Measurements from ENCODE around the gene RPF1.

RPF1 gene

GRCh38 chr1:84450910-84451309, 28.2 kb upstream of the RPF1 start:
- DNase-seq (ENCODE audit: extremely low spot score), result no peak
- ChIA-PET CTCF (no interaction called here), POLR2A (no interaction called here)
- TF ChIP-seq L3MBTL2 (conservative IDR thresholded peaks at IDR 0.05) (no peak), HDGF (IDR thresholded peaks at IDR 0.05; ENCODE audit: borderline replicate concordance) (no peak), ELF4 (IDR thresholded peaks at IDR 0.05) (no peak)
- TF ChIP-seq, protein P1, sequence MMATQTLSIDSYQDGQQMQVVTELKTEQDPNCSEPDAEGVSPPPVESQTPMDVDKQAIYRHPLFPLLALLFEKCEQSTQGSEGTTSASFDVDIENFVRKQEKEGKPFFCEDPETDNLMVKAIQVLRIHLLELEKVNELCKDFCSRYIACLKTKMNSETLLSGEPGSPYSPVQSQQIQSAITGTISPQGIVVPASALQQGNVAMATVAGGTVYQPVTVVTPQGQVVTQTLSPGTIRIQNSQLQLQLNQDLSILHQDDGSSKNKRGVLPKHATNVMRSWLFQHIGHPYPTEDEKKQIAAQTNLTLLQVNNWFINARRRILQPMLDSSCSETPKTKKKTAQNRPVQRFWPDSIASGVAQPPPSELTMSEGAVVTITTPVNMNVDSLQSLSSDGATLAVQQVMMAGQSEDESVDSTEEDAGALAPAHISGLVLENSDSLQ (IDR thresholded peaks at IDR 0.05), result no peak

- POLR2A ChIA-PET, result no interaction called here
- no peak for DNase-seq (ENCODE audit: extremely low spot score)
- CTCF ChIA-PET, result no interaction called here
- TF ChIP-seq NFRKB (IDR thresholded peaks at IDR 0.05) (no peak), CTBP1 (IDR thresholded peaks at IDR 0.05; ENCODE audit: borderline replicate concordance) (no peak), ZNF384 (IDR thresholded peaks at IDR 0.05) (no peak), FOXA1 (IDR thresholded peaks at IDR 0.05) (no peak), TARDBP (IDR thresholded peaks at IDR 0.05) (no peak), FOXK2 (IDR thresholded peaks at IDR 0.05) (no peak), LEF1 (IDR thresholded peaks at IDR 0.05; ENCODE audit: borderline replicate concordance) (no peak), HDGF (IDR thresholded peaks at IDR 0.05; ENCODE audit: borderline replicate concordance) (no peak), FOXM1 (IDR thresholded peaks at IDR 0.05; ENCODE audit: borderline replicate concordance) (no peak), SP1 (IDR thresholded peaks at IDR 0.05) (no peak), ARNT (IDR thresholded peaks at IDR 0.05) (no peak), L3MBTL2 (conservative IDR thresholded peaks at IDR 0.05) (no peak), ELF4 (IDR thresholded peaks at IDR 0.05) (no peak), SUZ12 (IDR thresholded peaks at IDR 0.05) (no peak)
- TF ChIP-seq, protein P1 (IDR thresholded peaks at IDR 0.05), result no peak
Measured at GRCh38 chr1:84452436-84452835, 26.6 kb upstream of the RPF1 start.

GRCh38 chr1:84462118-84462517, 16.9 kb upstream of the RPF1 start:
- DNase-seq (ENCODE audit: extremely low spot score), result no peak
- ChIA-PET CTCF (no interaction called here), POLR2A (no interaction called here)
- no peak for TF ChIP-seq BHLHE40 (IDR thresholded peaks at IDR 0.05; ENCODE audit: borderline replicate concordance)
- no peak for TF ChIP-seq FOXK2 (IDR thresholded peaks at IDR 0.05)
- no peak for TF ChIP-seq FOXM1 (IDR thresholded peaks at IDR 0.05; ENCODE audit: borderline replicate concordance)

GRCh38 chr1:84467298-84467697, 11.8 kb upstream of the RPF1 start:
- no peak for DNase-seq (ENCODE audit: extremely low spot score)
- ChIA-PET POLR2A (no interaction called here), CTCF (no interaction called here)
- no peak for TF ChIP-seq FOXA1 (IDR thresholded peaks at IDR 0.05)

DNA sequence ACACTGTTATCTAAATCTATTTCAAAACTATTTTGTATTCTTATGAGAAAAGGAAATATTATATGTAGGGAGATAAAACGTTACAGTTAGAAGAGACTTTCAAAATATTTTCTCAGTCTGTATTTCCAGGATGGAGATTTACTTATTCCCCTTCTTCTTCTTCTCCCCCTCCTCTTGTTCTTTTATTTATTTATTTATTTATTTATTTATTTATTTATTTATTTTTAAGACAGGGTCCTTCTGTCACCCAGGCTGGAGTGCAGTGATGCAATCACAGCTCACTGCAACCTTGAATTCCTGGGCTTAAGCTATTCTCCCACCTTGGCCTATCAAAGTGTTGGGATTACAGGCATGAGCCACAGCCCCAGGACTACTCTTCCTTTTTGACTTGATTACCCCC, 2.8 kb upstream of the RPF1 start:
- TF ChIP-seq SUZ12 (IDR thresholded peaks at IDR 0.05), result no peak
- no peak for TF ChIP-seq BHLHE40 (IDR thresholded peaks at IDR 0.05; ENCODE audit: borderline replicate concordance)
- TF ChIP-seq ARNT (IDR thresholded peaks at IDR 0.05), result no peak
- no peak for TF ChIP-seq HDGF (IDR thresholded peaks at IDR 0.05; ENCODE audit: borderline replicate concordance)
- TF ChIP-seq SP1 (IDR thresholded peaks at IDR 0.05), result no peak
- no peak for TF ChIP-seq NFRKB (IDR thresholded peaks at IDR 0.05)
- no peak for TF ChIP-seq CTBP1 (IDR thresholded peaks at IDR 0.05; ENCODE audit: borderline replicate concordance)
- no peak for TF ChIP-seq FOXM1 (IDR thresholded peaks at IDR 0.05; ENCODE audit: borderline replicate concordance)
- no peak for TF ChIP-seq ELF4 (IDR thresholded peaks at IDR 0.05)
- ChIA-PET POLR2A (no interaction called here), CTCF (no interaction called here)
- DNase-seq (ENCODE audit: extremely low spot score), result no peak

- no peak for DNase-seq (ENCODE audit: extremely low spot score)
- TF ChIP-seq SP1 (IDR thresholded peaks at IDR 0.05) (no peak), TARDBP (IDR thresholded peaks at IDR 0.05) (no peak), ELF4 (IDR thresholded peaks at IDR 0.05) (no peak), ARNT (IDR thresholded peaks at IDR 0.05) (no peak), FOXK2 (IDR thresholded peaks at IDR 0.05) (no peak), FOXM1 (IDR thresholded peaks at IDR 0.05; ENCODE audit: borderline replicate concordance) (no peak), L3MBTL2 (conservative IDR thresholded peaks at IDR 0.05) (no peak), SUZ12 (IDR thresholded peaks at IDR 0.05) (no peak), ZNF384 (IDR thresholded peaks at IDR 0.05) (no peak), BHLHE40 (IDR thresholded peaks at IDR 0.05; ENCODE audit: borderline replicate concordance) (no peak), NFRKB (IDR thresholded peaks at IDR 0.05) (no peak), HDGF (IDR thresholded peaks at IDR 0.05; ENCODE audit: borderline replicate concordance) (no peak)
- TF ChIP-seq, protein P1 (IDR thresholded peaks at IDR 0.05), result no peak
- CTCF ChIA-PET, result interaction anchor here (1.3 kb wide), 1 partner anchor 125 kb away, joined by 3 read pairs; no protein-coding TSS in a partner anchor
- POLR2A ChIA-PET, result interaction anchor here (0.9 to 1.6 kb wide), 4 partner anchors 24 to 94 kb away, joined by 3 to 15 read pairs (median 5); partner anchors contain the start of genes CTBS, GNG5 and SPATA1
Measured at GRCh38 chr1:84479998-84480397, 932 bp downstream of the RPF1 start.

DNA sequence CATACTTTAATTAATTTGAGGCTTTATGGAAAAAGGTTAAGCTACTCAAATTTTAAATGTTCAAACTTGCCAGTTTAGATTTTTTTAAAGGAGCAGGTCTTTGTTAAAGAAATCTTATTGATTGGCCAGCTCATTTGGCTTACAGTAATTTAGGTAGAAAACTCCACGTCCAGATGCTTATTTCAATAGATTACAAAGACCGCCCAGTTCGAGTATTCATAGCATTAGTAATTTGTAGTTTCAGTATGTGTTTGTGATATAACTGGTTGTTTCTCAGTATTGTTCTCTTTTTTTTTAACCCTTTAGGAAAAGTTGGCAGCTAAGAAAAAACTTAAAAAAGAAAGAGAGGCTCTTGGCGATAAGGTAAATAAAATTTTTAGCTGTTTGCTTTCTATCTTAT, 1.6 kb downstream of the RPF1 start:
- DNase-seq (ENCODE audit: extremely low spot score), result no peak
- CTCF ChIA-PET, result interaction anchor here (1.0 to 1.3 kb wide), 2 partner anchors 13 to 124 kb away, joined by 3 to 4 read pairs; no protein-coding TSS in a partner anchor
- TF ChIP-seq SP1 (IDR thresholded peaks at IDR 0.05), result no peak
- TF ChIP-seq ELF4 (IDR thresholded peaks at IDR 0.05), result no peak
- no peak for TF ChIP-seq TARDBP (IDR thresholded peaks at IDR 0.05)
- TF ChIP-seq ARNT (IDR thresholded peaks at IDR 0.05), result no peak
- POLR2A ChIA-PET, result interaction anchor here (0.9 to 1.6 kb wide), 3 partner anchors 23 to 93 kb away, joined by 3 to 15 read pairs (median 6); partner anchors contain the start of genes CTBS, GNG5 and SPATA1
